Large intestine (tissue), 3 donors: Measurements from ENCODE around the gene MISP3. TPM values are rescaled to one million over a fixed set of nuclear protein-coding genes. Genes with fewer than 3 reads are reported as not detected.
A peak's percentile ranks its signal among the peaks of the same experiment; 100 is the strongest.

Experiments
- DNase-seq, 2 donors: peaks; one replicate each; pipeline versions ENCODE4 v3.0.0 to v3.0.0-alpha.2; 2013
- H3K27ac ChIP-seq: one replicate; pipeline ENCODE4 v1.5.1; 2013; ENCODE audit warnings: low read length
- H3K27me3 ChIP-seq: 2 replicates; pipeline ENCODE4 v1.6.1; 2013; ENCODE audit warnings: low read length; ENCODE audit not compliant: control insufficient read depth, insufficient read depth
- H3K36me3 ChIP-seq: 2 replicates; pipeline ENCODE4 v1.6.1; 2013; ENCODE audit warnings: low read length; ENCODE audit not compliant: control insufficient read depth, insufficient read depth
- H3K4me1 ChIP-seq: one replicate; pipeline ENCODE4 v1.6.1; 2013; ENCODE audit warnings: low read length; ENCODE audit not compliant: control insufficient read depth, insufficient read depth
- H3K4me3 ChIP-seq: one replicate; pipeline ENCODE4 v1.5.1; 2013; ENCODE audit warnings: low read length
- H3K9me3 ChIP-seq: one replicate; pipeline ENCODE4 v1.6.1; 2013; ENCODE audit warnings: mild to moderate bottlenecking, low read depth, low read length, moderate library complexity; ENCODE audit not compliant: control insufficient read depth
- WGBS: methylation state at CpG from one replicate; pipeline ENCODE4 v1.1.5; 2013; ENCODE audit warnings: low lambda C conversion rate; ENCODE audit not compliant: insufficient coverage; 5-methylcytosine and 5-hydroxymethylcytosine counted together
- polyA plus RNA-seq: library from polyadenylated mRNA; unstranded; fragments of 120-200 nt; gene quantifications from one replicate; pipeline ENCODE4 v1.2.1, GENCODE V29; 2013

MISP3 gene
- polyA plus RNA-seq, 1 donor = 12.3 TPM

GRCh38 chr19:14061081-14061749 lies 11.4 kb upstream of the MISP3 start:
- peaks cover 27% of the 10 kb centered on the region for H3K4me1 ChIP-seq
- H3K9me3 ChIP-seq = peaks cover 2% of the 10 kb centered on the region
- peak in 1 of 2 donors; percentile 53 for DNase-seq
- H3K36me3 ChIP-seq = no peaks in the 10 kb centered on the region
- no peak overlapping the region for H3K4me3 ChIP-seq
- H3K27ac ChIP-seq = no peak overlapping the region
- no CpG with 5 or more reads among the region's 9 CpGs for WGBS
- H3K27me3 ChIP-seq = peaks cover 23% of the 10 kb centered on the region

DNA sequence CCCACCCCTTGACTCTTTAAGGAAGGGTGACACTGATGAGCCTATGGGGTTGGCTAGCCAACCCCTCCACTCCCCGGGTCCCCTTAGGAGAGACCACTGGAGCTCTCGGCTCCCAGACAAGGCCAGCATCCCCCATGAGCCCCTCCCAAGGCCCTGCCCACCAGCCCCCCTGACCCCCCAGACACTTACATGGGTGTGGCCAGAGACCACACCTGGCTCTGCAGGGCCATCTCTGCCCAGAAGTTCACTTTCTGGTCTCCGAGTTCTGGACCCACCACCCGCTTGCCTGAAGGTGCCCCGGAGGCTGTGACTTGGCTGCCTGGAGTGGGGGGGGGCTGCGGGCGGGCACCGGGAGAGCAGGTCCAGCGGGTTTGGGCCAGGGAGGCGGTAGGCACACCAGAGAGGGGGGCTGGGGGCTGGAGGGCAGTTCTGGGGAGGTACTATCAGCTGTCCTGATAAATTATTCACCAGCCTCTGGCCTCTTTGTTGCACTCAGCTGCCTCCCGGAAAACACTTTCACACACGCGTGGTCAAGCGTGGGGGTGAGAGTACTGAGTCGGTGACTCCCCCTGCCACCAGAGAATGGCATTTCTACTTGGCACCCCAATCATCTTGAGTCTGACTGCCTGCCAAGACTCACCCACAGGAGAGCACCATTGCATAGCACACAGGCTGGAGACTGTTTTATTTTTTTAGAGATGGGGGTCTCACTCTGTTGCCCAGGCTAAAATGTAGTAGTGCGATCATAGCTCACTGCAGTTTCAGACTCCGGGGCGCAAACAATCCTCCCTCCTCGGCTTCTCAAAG lies 10.6 kb upstream of the MISP3 start, which contains the start of gene PALM3:
Gene PALM3, minus strand, starts transcription at position 326 of the 807 bp plus-strand sequence. Its CDS starts 96 bp downstream, at position 230.
- H3K27ac ChIP-seq = no peak within 1 kb of the TSS
- no peak within 1 kb of the TSS for H3K4me3 ChIP-seq
- no peaks in the 10 kb centered on the region for H3K36me3 ChIP-seq
- H3K4me1 ChIP-seq = peaks cover 27% of the 10 kb centered on the region
- H3K27me3 ChIP-seq = peaks cover 22% of the 10 kb centered on the region
- DNase-seq = peak in 1 of 2 donors; percentile 62
- peaks cover 2% of the 10 kb centered on the region for H3K9me3 ChIP-seq
- no CpG with 5 or more reads among the region's 19 CpGs for WGBS

- peaks cover 21% of the 10 kb centered on the region for H3K27me3 ChIP-seq
- H3K4me3 ChIP-seq = no peak overlapping the region
These were observed 10.1 kb upstream of the MISP3 start for GRCh38 chr19:14062558-14062855.

DNA sequence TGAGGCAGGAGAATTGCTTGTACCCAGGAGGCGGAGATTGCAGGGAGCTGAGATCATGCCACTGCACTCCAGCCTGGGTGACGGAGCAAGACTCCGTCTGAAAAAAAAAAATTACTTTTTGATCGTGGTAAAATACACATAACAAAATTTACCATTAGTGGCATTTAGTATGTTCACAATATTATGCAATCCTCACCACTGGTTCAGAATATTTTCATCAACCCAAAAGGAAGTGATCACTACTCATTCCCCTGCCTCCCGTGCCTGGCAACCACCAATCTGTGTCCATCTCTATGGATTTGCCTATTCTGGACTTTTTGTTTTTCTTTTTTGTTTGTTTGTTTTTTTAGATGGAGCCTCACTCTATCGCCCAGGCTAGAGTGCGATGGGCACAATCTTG lies 9.5 kb upstream of the MISP3 start:
- Histone ChIP-seq H3K4me1 (peaks cover 27% of the 10 kb centered on the region), H3K36me3 (no peaks in the 10 kb centered on the region), H3K27ac (no peak overlapping the region), H3K4me3 (no peak overlapping the region), H3K27me3 (peaks cover 17% of the 10 kb centered on the region), H3K9me3 (peaks cover 2% of the 10 kb centered on the region)
- 80% methylated on average over 2 of the region's 7 CpGs for WGBS
- DNase-seq = no peak

More at GRCh38 chr19:14062558-14062855, 10.1 kb upstream of the MISP3 start:
- Histone ChIP-seq H3K9me3 (peaks cover 2% of the 10 kb centered on the region), H3K27ac (no peak overlapping the region), H3K36me3 (no peaks in the 10 kb centered on the region), H3K4me1 (peaks cover 27% of the 10 kb centered on the region)
- no peak for DNase-seq
- no CpG with 5 or more reads among the region's 5 CpGs for WGBS

GRCh38 chr19:14066134-14066533 lies 6.5 kb upstream of the MISP3 start:
- Histone ChIP-seq H3K27ac (no peak overlapping the region), H3K36me3 (no peaks in the 10 kb centered on the region), H3K4me1 (peaks cover 12% of the 10 kb centered on the region), H3K27me3 (no peaks in the 10 kb centered on the region), H3K4me3 (no peak overlapping the region), H3K9me3 (peaks cover 3% of the 10 kb centered on the region)
- WGBS = 50% methylated on average over 1 of the region's 2 CpGs
- no peak for DNase-seq

DNA sequence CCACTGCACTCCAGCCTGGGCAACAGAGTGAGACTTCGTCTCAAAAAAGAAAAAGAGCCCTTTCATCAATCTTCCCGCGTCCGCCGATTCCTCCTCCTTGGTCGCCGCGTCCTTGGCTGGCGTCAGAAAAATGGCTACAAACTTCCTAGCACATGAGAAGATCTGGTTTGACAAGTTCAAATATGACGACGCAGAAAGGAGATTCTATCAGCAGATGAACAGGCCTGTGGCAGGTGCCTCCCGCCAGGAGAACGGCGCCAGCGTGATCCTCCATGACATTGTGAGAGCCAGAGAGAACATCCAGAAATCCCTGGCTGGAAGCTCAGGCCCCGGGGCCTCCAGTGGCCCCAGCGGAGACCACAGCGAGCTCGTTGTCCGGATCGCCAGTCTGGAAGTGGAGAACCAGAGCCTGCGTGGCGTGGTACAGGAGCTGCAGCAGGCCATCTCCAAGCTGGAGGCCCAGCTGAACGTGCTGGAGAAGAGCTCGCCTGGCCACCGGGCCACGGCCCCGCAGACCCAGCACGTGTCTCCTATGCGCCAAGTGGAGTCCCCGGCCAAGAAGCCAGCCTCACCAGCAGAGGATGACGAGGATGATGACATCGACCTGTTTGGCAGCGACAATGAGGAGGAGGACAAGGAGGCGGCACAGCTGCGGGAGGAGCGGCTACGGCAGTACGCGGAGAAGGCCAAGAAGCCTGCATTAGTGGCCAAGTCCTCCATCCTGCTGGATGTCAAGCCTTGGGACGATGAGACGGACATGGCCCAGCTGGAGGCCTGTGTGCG lies 2.1 kb upstream of the MISP3 start:
- no peak for DNase-seq
- H3K9me3 ChIP-seq = peaks cover 3% of the 10 kb centered on the region
- no peak overlapping the region for H3K27ac ChIP-seq
- peaks cover 2% of the 10 kb centered on the region for H3K27me3 ChIP-seq
- no CpG with 5 or more reads among the region's 43 CpGs for WGBS
- peaks cover 12% of the 10 kb centered on the region for H3K4me1 ChIP-seq
- H3K4me3 ChIP-seq = no peak overlapping the region
- H3K36me3 ChIP-seq = no peaks in the 10 kb centered on the region

- H3K27me3 ChIP-seq = peaks cover 2% of the 10 kb centered on the region
- no peaks in the 10 kb centered on the region for H3K36me3 ChIP-seq
- peaks cover 3% of the 10 kb centered on the region for H3K9me3 ChIP-seq
- peak overlapping the region; percentile 86 for H3K4me3 ChIP-seq
- peak; percentile 68 to 90 for DNase-seq
- WGBS = no CpG with 5 or more reads among the region's 106 CpGs
- H3K27ac ChIP-seq = peak overlapping the region; percentile 98
- peaks cover 12% of the 10 kb centered on the region for H3K4me1 ChIP-seq
These were observed 807 bp downstream of the MISP3 start for GRCh38 chr19:14073261-14073924.

DNA sequence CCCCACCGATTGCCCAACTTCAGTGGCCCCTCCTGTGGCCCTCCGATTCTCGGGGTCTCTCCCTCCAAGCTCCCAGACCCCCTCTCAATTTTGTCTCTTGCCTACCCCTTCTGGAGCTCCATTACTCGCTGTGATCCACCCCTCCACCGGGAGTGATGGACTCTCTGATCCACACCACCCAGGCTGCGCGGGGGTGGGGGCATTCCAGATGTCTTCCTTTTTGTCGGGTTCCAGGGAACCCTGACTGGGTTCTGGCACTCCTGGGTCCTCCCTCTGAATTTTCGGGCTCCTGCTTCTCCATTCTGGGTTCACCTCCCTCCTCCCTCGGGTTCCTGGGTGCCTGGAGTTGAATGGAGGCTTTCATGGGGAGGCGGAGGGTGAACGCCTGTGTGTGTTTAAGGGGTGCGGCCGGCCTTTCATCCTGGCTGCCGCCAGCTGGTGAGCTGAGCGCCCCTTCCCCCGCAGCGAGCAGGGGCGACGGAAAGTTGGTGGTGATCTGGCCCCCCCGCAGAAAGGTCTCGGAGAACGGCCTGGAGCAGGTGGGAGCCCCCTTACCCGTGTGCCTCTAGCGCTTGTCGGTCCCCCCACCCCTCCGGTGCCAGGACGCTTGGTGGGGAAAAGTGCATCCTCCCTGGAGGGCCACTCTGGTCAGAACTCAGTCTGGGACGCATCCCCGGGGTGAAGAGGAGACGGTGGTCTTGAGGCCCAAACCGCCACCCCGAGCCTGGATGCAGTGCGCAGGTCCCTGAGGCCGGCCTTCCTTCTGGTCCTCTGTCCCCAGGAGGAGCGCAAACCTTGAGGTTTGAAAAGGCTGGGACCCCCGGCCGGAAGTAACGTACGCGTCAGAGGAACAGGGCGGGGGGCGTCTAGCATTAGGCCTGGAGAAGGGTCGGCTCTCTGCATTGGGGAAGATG lies 1.6 kb downstream of the MISP3 start:
- peak overlapping the region; percentile 82 for H3K27ac ChIP-seq
- H3K4me3 ChIP-seq = peak overlapping the region; percentile 79
- H3K27me3 ChIP-seq = peaks cover 2% of the 10 kb centered on the region
- WGBS = no CpG with 5 or more reads among the region's 44 CpGs
- peak in 1 of 2 donors; percentile 81 for DNase-seq
- H3K4me1 ChIP-seq = peaks cover 12% of the 10 kb centered on the region
- peaks cover 3% of the 10 kb centered on the region for H3K9me3 ChIP-seq
- H3K36me3 ChIP-seq = no peaks in the 10 kb centered on the region

DNA sequence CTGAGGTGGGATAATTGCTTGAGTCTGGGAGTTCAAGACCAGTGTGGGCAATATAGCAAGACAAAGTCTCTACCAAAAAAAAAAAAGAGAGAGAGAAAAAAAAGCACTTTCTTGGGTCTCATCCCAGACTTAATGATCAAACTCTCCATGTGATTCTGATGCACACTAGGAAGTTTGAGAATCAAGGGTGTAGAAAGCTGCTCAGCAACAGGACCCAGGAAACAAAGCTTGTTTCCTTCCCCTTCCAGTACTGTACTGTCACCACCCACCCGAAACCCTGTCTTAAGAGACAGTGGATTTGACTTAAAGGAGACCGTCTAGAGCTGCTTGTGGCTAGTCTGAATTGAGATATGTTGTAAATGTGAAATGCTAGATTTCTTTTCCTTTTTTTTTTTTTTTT lies 5.8 kb downstream of the MISP3 start:
- Histone ChIP-seq H3K4me1 (peaks cover 20% of the 10 kb centered on the region), H3K4me3 (no peak overlapping the region), H3K27me3 (no peaks in the 10 kb centered on the region), H3K36me3 (no peaks in the 10 kb centered on the region), H3K27ac (no peak overlapping the region), H3K9me3 (no peaks in the 10 kb centered on the region)
- WGBS = no CpG with 5 or more reads among the region's 2 CpGs
- no peak for DNase-seq
